Measurements from ENCODE around the gene RCBTB2.

- TF ChIP-seq CTCF (IDR thresholded peaks at IDR 0.05) (no peak), POLR2A (IDR thresholded peaks at IDR 0.05) (peak; percentile 84 to 95 (median 95))
Observed at GRCh38 chr13:48532506-48533499, at the start of gene RCBTB2.
